Uterus (tissue), 4 donors: ENCODE results near the gene KRTAP10-2. TPM values are rescaled to one million over a fixed set of nuclear protein-coding genes. Genes with fewer than 3 reads are reported as not detected.

Source experiments
- DNase-seq, 2 donors: peaks; one replicate each; pipeline ENCODE4 v3.0.0-alpha.2; 2019 to 2020
- H3K27ac ChIP-seq, 2 donors: fragments of 200-600 bp; sonication (generic); 1 replicate in 1 of 2; 2 replicates in 1 of 2; pipeline ENCODE4 v1.5.1; 2016 to 2018
- H3K27me3 ChIP-seq, 2 donors: fragments of 200-600 bp; sonication (generic); one replicate each; pipeline ENCODE4 v1.5.1; 2018 to 2019; ENCODE audit warnings: control low read depth in 1 of 2
- H3K36me3 ChIP-seq, 2 donors: fragments of 200-600 bp; sonication (generic); one replicate each; pipeline ENCODE4 v1.5.1; 2019; ENCODE audit warnings: control low read depth in 1 of 2
- H3K4me1 ChIP-seq, 2 donors: fragments of 200-600 bp; sonication (generic); one replicate each; pipeline ENCODE4 v1.5.1; 2018 to 2019; ENCODE audit warnings: control low read depth in 1 of 2
- H3K4me3 ChIP-seq, 2 donors: fragments of 200-600 bp; sonication (generic); 1 replicate in 1 of 2; 2 replicates in 1 of 2; pipeline ENCODE4 v1.5.1; 2018 to 2019; ENCODE audit warnings: mild to moderate bottlenecking in 1 of 2
- H3K9me3 ChIP-seq, 2 donors: fragments of 200-600 bp; sonication (generic); one replicate each; pipeline ENCODE4 v1.5.1; 2019; ENCODE audit warnings: control low read depth in 1 of 2
- POLR2A ChIP-seq, 2 donors: fragments of 450-650 bp; IDR thresholded peaks; one replicate each; pipeline ENCODE4 v1.6.1; 2016; ENCODE audit warnings: antibody characterized with exemption in 2 of 2, mild to moderate bottlenecking in 1 of 2, moderate library complexity in 1 of 2
- intact Hi-C: fragments of 100-400 bp; cut with DNase I; formaldehyde crosslinking; loops from one replicate; pipeline ENCODE4 v1.15.1; 2023; ENCODE audit warnings: low total_unique reads
- total RNA-seq, 4 donors: library from RNA; depleted of rRNA in 3 of 4; stranded (reverse); fragments of >200 nt in 3 of 4; gene quantifications; one replicate each; pipeline versions ENCODE4 v1.1.0 to v1.2.4, GENCODE V29; 2014 to 2023
- TF ChIP-seq, protein P1 (sequence below), 4 experiments: fragments of 200-600 bp in 2 of 4; fragments of 450-650 bp in 2 of 4; sonication (generic) in 2 of 4; IDR thresholded peaks; one replicate each; pipeline ENCODE4 v1.5.1; 2016 to 2019; ENCODE audit warnings: antibody characterized with exemption in 4 of 4, mild to moderate bottlenecking in 2 of 4, moderate library complexity in 1 of 4
- donor health status: DM: yes; HTN: yes; CAD: no.

Gene KRTAP10-2
- total RNA-seq, 4 donors from 2014 or later: not detected

- DNase-seq: no peak
- no peak overlapping the region for H3K4me3 ChIP-seq
- no peaks in the 10 kb centered on the region for H3K27me3 ChIP-seq
- H3K4me1 ChIP-seq: no peaks in the 10 kb centered on the region
- H3K36me3 ChIP-seq: no peaks in the 10 kb centered on the region
- H3K27ac ChIP-seq: no peak overlapping the region
- no peaks in the 10 kb centered on the region for H3K9me3 ChIP-seq
- intact Hi-C loops: no loop called here
- TF ChIP-seq, protein P1, sequence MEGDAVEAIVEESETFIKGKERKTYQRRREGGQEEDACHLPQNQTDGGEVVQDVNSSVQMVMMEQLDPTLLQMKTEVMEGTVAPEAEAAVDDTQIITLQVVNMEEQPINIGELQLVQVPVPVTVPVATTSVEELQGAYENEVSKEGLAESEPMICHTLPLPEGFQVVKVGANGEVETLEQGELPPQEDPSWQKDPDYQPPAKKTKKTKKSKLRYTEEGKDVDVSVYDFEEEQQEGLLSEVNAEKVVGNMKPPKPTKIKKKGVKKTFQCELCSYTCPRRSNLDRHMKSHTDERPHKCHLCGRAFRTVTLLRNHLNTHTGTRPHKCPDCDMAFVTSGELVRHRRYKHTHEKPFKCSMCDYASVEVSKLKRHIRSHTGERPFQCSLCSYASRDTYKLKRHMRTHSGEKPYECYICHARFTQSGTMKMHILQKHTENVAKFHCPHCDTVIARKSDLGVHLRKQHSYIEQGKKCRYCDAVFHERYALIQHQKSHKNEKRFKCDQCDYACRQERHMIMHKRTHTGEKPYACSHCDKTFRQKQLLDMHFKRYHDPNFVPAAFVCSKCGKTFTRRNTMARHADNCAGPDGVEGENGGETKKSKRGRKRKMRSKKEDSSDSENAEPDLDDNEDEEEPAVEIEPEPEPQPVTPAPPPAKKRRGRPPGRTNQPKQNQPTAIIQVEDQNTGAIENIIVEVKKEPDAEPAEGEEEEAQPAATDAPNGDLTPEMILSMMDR (IDR thresholded peaks at IDR 0.05): no peak
- no peak for TF ChIP-seq POLR2A (IDR thresholded peaks at IDR 0.05)
Measured at GRCh38 chr21:44523567-44524413, 27.5 kb downstream of the KRTAP10-2 start.

GRCh38 chr21:44522753-44523204 is 28.5 kb downstream of the KRTAP10-2 start:
- Histone ChIP-seq H3K27me3 (no peaks in the 10 kb centered on the region), H3K36me3 (no peaks in the 10 kb centered on the region), H3K4me3 (no peak overlapping the region), H3K9me3 (no peaks in the 10 kb centered on the region), H3K27ac (no peak overlapping the region), H3K4me1 (no peaks in the 10 kb centered on the region)
- intact Hi-C loops: no loop called here
- peak in 1 of 2 donors; percentile 2 for DNase-seq
- TF ChIP-seq, protein P1 (IDR thresholded peaks at IDR 0.05): no peak
- TF ChIP-seq POLR2A (IDR thresholded peaks at IDR 0.05): no peak

GRCh38 chr21:44521928-44522752 is 29.2 kb downstream of the KRTAP10-2 start:
- TF ChIP-seq POLR2A (IDR thresholded peaks at IDR 0.05): no peak
- TF ChIP-seq, protein P1 (IDR thresholded peaks at IDR 0.05): no peak
- Histone ChIP-seq H3K4me3 (no peak overlapping the region), H3K27me3 (no peaks in the 10 kb centered on the region), H3K27ac (no peak overlapping the region), H3K4me1 (no peaks in the 10 kb centered on the region), H3K36me3 (no peaks in the 10 kb centered on the region), H3K9me3 (no peaks in the 10 kb centered on the region)
- DNase-seq: peak; percentile 9 to 11
- intact Hi-C loops: no loop called here

- TF ChIP-seq, protein P1 (IDR thresholded peaks at IDR 0.05): no peak
- no peak for TF ChIP-seq POLR2A (IDR thresholded peaks at IDR 0.05)
- DNase-seq: peak in 1 of 2 donors; percentile 6
- no peak overlapping the region for H3K27ac ChIP-seq
- H3K4me1 ChIP-seq: no peaks in the 10 kb centered on the region
- intact Hi-C loops: no loop called here
- no peaks in the 10 kb centered on the region for H3K36me3 ChIP-seq
- H3K27me3 ChIP-seq: no peaks in the 10 kb centered on the region
- no peak overlapping the region for H3K4me3 ChIP-seq
- no peaks in the 10 kb centered on the region for H3K9me3 ChIP-seq
Measured at GRCh38 chr21:44521301-44521927, 29.9 kb downstream of the KRTAP10-2 start.
